ENCODE data around the gene RAD21L1.

Gene RAD21L1

GRCh38 chr20:1295276-1295930, 69.6 kb downstream of the RAD21L1 start:
- Histone ChIP-seq H3K4me3 (ENCODE audit: extremely low read depth, insufficient read depth, low read length, poor library complexity, severe bottlenecking) (no peak overlapping the region), H3K9me3 (ENCODE audit: control insufficient read depth, low read length) (no peaks in the 10 kb centered on the region), H3K36me3 (ENCODE audit: control insufficient read depth, insufficient read depth, low read length) (peaks cover 25% of the 10 kb centered on the region), H3K4me1 (ENCODE audit: control insufficient read depth, insufficient read depth, low read length, poor library complexity, severe bottlenecking) (peaks cover 4% of the 10 kb centered on the region), H3K27ac (ENCODE audit: low read depth, low read length, severe bottlenecking) (no peak overlapping the region)
- 93 to 95% methylated on average over 19 to 20 of the region's 20 CpGs for WGBS, 2 experiments (ENCODE audit: insufficient coverage in 2 of 2)

- 92 to 96% methylated on average over 17 to 18 of the region's 20 CpGs for WGBS, 2 experiments (ENCODE audit: insufficient coverage in 2 of 2)
- H3K9me3 ChIP-seq (ENCODE audit: control insufficient read depth, low read length), result no peaks in the 10 kb centered on the region
- no peak overlapping the region for H3K4me3 ChIP-seq (ENCODE audit: extremely low read depth, insufficient read depth, low read length, poor library complexity, severe bottlenecking)
- no peak overlapping the region for H3K27ac ChIP-seq (ENCODE audit: low read depth, low read length, severe bottlenecking)
- H3K36me3 ChIP-seq (ENCODE audit: control insufficient read depth, insufficient read depth, low read length), result peaks cover 25% of the 10 kb centered on the region
- H3K4me1 ChIP-seq (ENCODE audit: control insufficient read depth, insufficient read depth, low read length, poor library complexity, severe bottlenecking), result peaks cover 7% of the 10 kb centered on the region
These were observed 70.3 kb downstream of the RAD21L1 start for GRCh38 chr20:1296117-1296610.

- WGBS, 2 experiments (ENCODE audit: insufficient coverage in 2 of 2), result 94% methylated on average over 8 to 13 of the region's 14 CpGs
- peaks cover 25% of the 10 kb centered on the region for H3K36me3 ChIP-seq (ENCODE audit: control insufficient read depth, insufficient read depth, low read length)
- H3K9me3 ChIP-seq (ENCODE audit: control insufficient read depth, low read length), result no peaks in the 10 kb centered on the region
- H3K27ac ChIP-seq (ENCODE audit: low read depth, low read length, severe bottlenecking), result no peak overlapping the region
- H3K4me3 ChIP-seq (ENCODE audit: extremely low read depth, insufficient read depth, low read length, poor library complexity, severe bottlenecking), result no peak overlapping the region
- peaks cover 6% of the 10 kb centered on the region for H3K4me1 ChIP-seq (ENCODE audit: control insufficient read depth, insufficient read depth, low read length, poor library complexity, severe bottlenecking)
These were observed 71.1 kb downstream of the RAD21L1 start for GRCh38 chr20:1296922-1297321.

GRCh38 chr20:1297486-1297885, 71.6 kb downstream of the RAD21L1 start:
- Histone ChIP-seq H3K27ac (ENCODE audit: low read depth, low read length, severe bottlenecking) (no peak overlapping the region), H3K4me1 (ENCODE audit: control insufficient read depth, insufficient read depth, low read length, poor library complexity, severe bottlenecking) (peaks cover 6% of the 10 kb centered on the region), H3K36me3 (ENCODE audit: control insufficient read depth, insufficient read depth, low read length) (peaks cover 25% of the 10 kb centered on the region), H3K4me3 (ENCODE audit: extremely low read depth, insufficient read depth, low read length, poor library complexity, severe bottlenecking) (no peak overlapping the region), H3K9me3 (ENCODE audit: control insufficient read depth, low read length) (no peaks in the 10 kb centered on the region)
- 92 to 100% methylated on average over 2 of the region's 2 CpGs for WGBS, 2 experiments (ENCODE audit: insufficient coverage in 2 of 2)

GRCh38 chr20:1298166-1298565, 72.3 kb downstream of the RAD21L1 start:
- H3K4me1 ChIP-seq (ENCODE audit: control insufficient read depth, insufficient read depth, low read length, poor library complexity, severe bottlenecking), result peaks cover 6% of the 10 kb centered on the region
- H3K4me3 ChIP-seq (ENCODE audit: extremely low read depth, insufficient read depth, low read length, poor library complexity, severe bottlenecking), result no peak overlapping the region
- WGBS, 2 experiments (ENCODE audit: insufficient coverage in 2 of 2), result 98 to 100% methylated on average over 4 to 5 of the region's 5 CpGs
- H3K27ac ChIP-seq (ENCODE audit: low read depth, low read length, severe bottlenecking), result no peak overlapping the region
- H3K36me3 ChIP-seq (ENCODE audit: control insufficient read depth, insufficient read depth, low read length), result peaks cover 29% of the 10 kb centered on the region
- no peaks in the 10 kb centered on the region for H3K9me3 ChIP-seq (ENCODE audit: control insufficient read depth, low read length)

GRCh38 chr20:1298888-1299511, 73.2 kb downstream of the RAD21L1 start:
- no peaks in the 10 kb centered on the region for H3K9me3 ChIP-seq (ENCODE audit: control insufficient read depth, low read length)
- no peak overlapping the region for H3K27ac ChIP-seq (ENCODE audit: low read depth, low read length, severe bottlenecking)
- no peak overlapping the region for H3K4me3 ChIP-seq (ENCODE audit: extremely low read depth, insufficient read depth, low read length, poor library complexity, severe bottlenecking)
- WGBS, 2 experiments (ENCODE audit: insufficient coverage in 2 of 2), result 87 to 97% methylated on average over 6 to 8 of the region's 10 CpGs
- peaks cover 29% of the 10 kb centered on the region for H3K36me3 ChIP-seq (ENCODE audit: control insufficient read depth, insufficient read depth, low read length)
- peaks cover 6% of the 10 kb centered on the region for H3K4me1 ChIP-seq (ENCODE audit: control insufficient read depth, insufficient read depth, low read length, poor library complexity, severe bottlenecking)

- H3K4me3 ChIP-seq (ENCODE audit: extremely low read depth, insufficient read depth, low read length, poor library complexity, severe bottlenecking), result no peak overlapping the region
- 87 to 90% methylated on average over 8 to 9 of the region's 9 CpGs for WGBS, 2 experiments (ENCODE audit: insufficient coverage in 2 of 2)
- no peaks in the 10 kb centered on the region for H3K9me3 ChIP-seq (ENCODE audit: control insufficient read depth, low read length)
- H3K4me1 ChIP-seq (ENCODE audit: control insufficient read depth, insufficient read depth, low read length, poor library complexity, severe bottlenecking), result peaks cover 6% of the 10 kb centered on the region
- H3K27ac ChIP-seq (ENCODE audit: low read depth, low read length, severe bottlenecking), result no peak overlapping the region
- peaks cover 29% of the 10 kb centered on the region for H3K36me3 ChIP-seq (ENCODE audit: control insufficient read depth, insufficient read depth, low read length)
These were observed 73.7 kb downstream of the RAD21L1 start for GRCh38 chr20:1299522-1299921.

GRCh38 chr20:1300083-1300840, 74.4 kb downstream of the RAD21L1 start:
- H3K27ac ChIP-seq (ENCODE audit: low read depth, low read length, severe bottlenecking), result no peak overlapping the region

GRCh38 chr20:1301031-1301529, 75.2 kb downstream of the RAD21L1 start:
- Histone ChIP-seq H3K36me3 (ENCODE audit: control insufficient read depth, insufficient read depth, low read length) (peaks cover 33% of the 10 kb centered on the region), H3K9me3 (ENCODE audit: control insufficient read depth, low read length) (no peaks in the 10 kb centered on the region), H3K27ac (ENCODE audit: low read depth, low read length, severe bottlenecking) (no peak overlapping the region), H3K4me1 (ENCODE audit: control insufficient read depth, insufficient read depth, low read length, poor library complexity, severe bottlenecking) (peaks cover 6% of the 10 kb centered on the region), H3K4me3 (ENCODE audit: extremely low read depth, insufficient read depth, low read length, poor library complexity, severe bottlenecking) (no peak overlapping the region)
- 27 to 30% methylated on average over 6 to 7 of the region's 9 CpGs for WGBS, 2 experiments (ENCODE audit: insufficient coverage in 2 of 2)

More at GRCh38 chr20:1300083-1300840, 74.4 kb downstream of the RAD21L1 start:
- Histone ChIP-seq H3K9me3 (ENCODE audit: control insufficient read depth, low read length) (no peaks in the 10 kb centered on the region), H3K36me3 (ENCODE audit: control insufficient read depth, insufficient read depth, low read length) (peaks cover 33% of the 10 kb centered on the region), H3K4me3 (ENCODE audit: extremely low read depth, insufficient read depth, low read length, poor library complexity, severe bottlenecking) (no peak overlapping the region), H3K4me1 (ENCODE audit: control insufficient read depth, insufficient read depth, low read length, poor library complexity, severe bottlenecking) (peaks cover 6% of the 10 kb centered on the region)
- 92 to 95% methylated on average over 11 to 13 of the region's 18 CpGs for WGBS, 2 experiments (ENCODE audit: insufficient coverage in 2 of 2)

- Histone ChIP-seq H3K27ac (ENCODE audit: low read depth, low read length, severe bottlenecking) (no peak overlapping the region), H3K4me1 (ENCODE audit: control insufficient read depth, insufficient read depth, low read length, poor library complexity, severe bottlenecking) (peaks cover 6% of the 10 kb centered on the region), H3K9me3 (ENCODE audit: control insufficient read depth, low read length) (no peaks in the 10 kb centered on the region), H3K4me3 (ENCODE audit: extremely low read depth, insufficient read depth, low read length, poor library complexity, severe bottlenecking) (no peak overlapping the region), H3K36me3 (ENCODE audit: control insufficient read depth, insufficient read depth, low read length) (peaks cover 32% of the 10 kb centered on the region)
- WGBS, 2 experiments (ENCODE audit: insufficient coverage in 2 of 2), result 98 to 99% methylated on average over 9 to 12 of the region's 12 CpGs
These were observed 77.1 kb downstream of the RAD21L1 start for GRCh38 chr20:1302685-1303541.
